ENCODE data around the gene WNK1. TPM values are rescaled to one million over a fixed set of nuclear protein-coding genes. Genes with fewer than 3 reads are reported as not detected.

Gene WNK1
- polyA plus RNA-seq, 1 donor (not counting 4 experiments of a cell fraction or from before 2014, with no cell fraction given) = 72.3 TPM

DNA sequence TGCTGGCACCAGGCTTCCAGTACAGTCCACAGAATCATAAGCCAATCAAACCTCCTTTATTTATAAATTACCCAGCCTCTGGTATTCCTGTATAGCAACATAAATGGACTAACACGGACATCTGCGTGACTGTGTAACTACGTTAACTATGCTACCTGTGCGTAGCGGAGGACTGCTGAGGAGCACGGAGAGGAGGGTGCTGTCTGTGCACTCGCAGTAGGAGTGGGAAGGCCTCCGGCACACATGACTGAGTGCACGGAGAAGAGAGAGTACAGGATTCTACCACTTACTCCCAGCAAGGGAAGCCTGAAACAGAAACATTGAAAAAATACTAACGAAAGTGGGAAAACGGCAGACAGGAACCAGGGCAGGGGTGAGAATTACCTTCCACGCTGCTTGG lies 174.3 kb downstream of the WNK1 start:
- no peak for FAIRE-seq
- dilution Hi-C loops (cut with MboI; ENCODE audit: extremely low pct_ligation_motif_present, low sequenced_read_pairs) = no loop called here

DNA sequence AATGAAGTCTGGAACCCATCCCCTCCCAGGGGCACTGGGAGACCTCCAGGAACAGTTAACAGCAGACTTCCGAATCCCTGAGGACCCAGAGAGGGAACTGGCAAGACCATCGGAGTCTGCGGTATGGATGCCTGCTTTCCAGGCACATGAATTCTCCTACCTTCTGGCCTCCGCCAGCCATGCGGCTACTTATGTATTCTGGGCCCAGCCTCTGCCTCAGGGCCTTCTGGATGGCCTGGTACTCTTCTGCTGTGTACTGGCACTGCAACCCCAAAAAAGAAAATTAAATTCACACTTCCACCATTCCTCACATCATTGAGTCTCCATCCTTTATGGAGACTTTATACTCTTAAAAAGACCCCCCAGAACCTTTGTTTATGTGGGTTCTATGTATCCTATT lies 178.7 kb downstream of the WNK1 start:
- Histone ChIP-seq H3K27me3 (ENCODE audit: control insufficient read depth, extremely low read depth, insufficient read depth, low read length) (no peaks in the 10 kb centered on the region), H3K9ac (ENCODE audit: control insufficient read depth, extremely low read depth, insufficient read depth, low read length) (no peak overlapping the region), H3K9me1 (ENCODE audit: control insufficient read depth, extremely low read depth, insufficient read depth, low read length) (no peaks in the 10 kb centered on the region), H2AFZ (ENCODE audit: control insufficient read depth, low read length) (no peak overlapping the region), H4K20me1 (ENCODE audit: control insufficient read depth, extremely low read depth, insufficient read depth, low read length) (no peaks in the 10 kb centered on the region), H3K36me3 (ENCODE audit: control insufficient read depth in 2 of 2, extremely low read depth in 1 of 2, insufficient read depth in 2 of 2, low read length in 2 of 2) (peaks cover 14 to 27% of the 10 kb centered on the region in 2 experiments), H3K4me1 (ENCODE audit: control insufficient read depth, extremely low read depth, insufficient read depth, low read length) (no peaks in the 10 kb centered on the region), H3K27ac (ENCODE audit: control insufficient read depth, insufficient read depth, low read length) (no peak overlapping the region), H3K9me3 (ENCODE audit: control insufficient read depth, low read depth, low read length) (no peaks in the 10 kb centered on the region), H3K4me3 (ENCODE audit: control insufficient read depth in 2 of 3, extremely low read depth in 1 of 3, insufficient read depth in 2 of 3, low read depth in 1 of 3, low read length in 3 of 3) (no peak overlapping the region), H3K79me2 (ENCODE audit: control insufficient read depth, insufficient read depth, low read length) (no peaks in the 10 kb centered on the region), H3K4me2 (ENCODE audit: control insufficient read depth, extremely low read depth, insufficient read depth, low read depth, low read length) (no peak overlapping the region)
- no peak for DNase-seq (ENCODE audit: low read depth, low spot score)
- dilution Hi-C loops (cut with MboI; ENCODE audit: extremely low pct_ligation_motif_present, low sequenced_read_pairs) = no loop called here
- TF ChIP-seq, protein P1, sequence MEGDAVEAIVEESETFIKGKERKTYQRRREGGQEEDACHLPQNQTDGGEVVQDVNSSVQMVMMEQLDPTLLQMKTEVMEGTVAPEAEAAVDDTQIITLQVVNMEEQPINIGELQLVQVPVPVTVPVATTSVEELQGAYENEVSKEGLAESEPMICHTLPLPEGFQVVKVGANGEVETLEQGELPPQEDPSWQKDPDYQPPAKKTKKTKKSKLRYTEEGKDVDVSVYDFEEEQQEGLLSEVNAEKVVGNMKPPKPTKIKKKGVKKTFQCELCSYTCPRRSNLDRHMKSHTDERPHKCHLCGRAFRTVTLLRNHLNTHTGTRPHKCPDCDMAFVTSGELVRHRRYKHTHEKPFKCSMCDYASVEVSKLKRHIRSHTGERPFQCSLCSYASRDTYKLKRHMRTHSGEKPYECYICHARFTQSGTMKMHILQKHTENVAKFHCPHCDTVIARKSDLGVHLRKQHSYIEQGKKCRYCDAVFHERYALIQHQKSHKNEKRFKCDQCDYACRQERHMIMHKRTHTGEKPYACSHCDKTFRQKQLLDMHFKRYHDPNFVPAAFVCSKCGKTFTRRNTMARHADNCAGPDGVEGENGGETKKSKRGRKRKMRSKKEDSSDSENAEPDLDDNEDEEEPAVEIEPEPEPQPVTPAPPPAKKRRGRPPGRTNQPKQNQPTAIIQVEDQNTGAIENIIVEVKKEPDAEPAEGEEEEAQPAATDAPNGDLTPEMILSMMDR (optimal IDR thresholded peaks at IDR 0.05 in 1 of 3, IDR thresholded peaks at IDR 0.05 in 1 of 3, conservative IDR thresholded peaks at IDR 0.05 in 1 of 3; ENCODE audit: extremely low read depth in 1 of 3, insufficient read depth in 2 of 3, low read length in 3 of 3) = no peak
- no peak for TF ChIP-seq EZH2 (IDR thresholded peaks at IDR 0.05; ENCODE audit: low read length)
- no peak for FAIRE-seq

More for the DNA sequence above, 174.3 kb downstream of the WNK1 start:
- no peaks in the 10 kb centered on the region for H3K79me2 ChIP-seq (ENCODE audit: control insufficient read depth, insufficient read depth, low read length)
- H3K9me1 ChIP-seq (ENCODE audit: control insufficient read depth, extremely low read depth, insufficient read depth, low read length) = no peaks in the 10 kb centered on the region
- H4K20me1 ChIP-seq (ENCODE audit: control insufficient read depth, extremely low read depth, insufficient read depth, low read length) = no peaks in the 10 kb centered on the region
- H3K9ac ChIP-seq (ENCODE audit: control insufficient read depth, extremely low read depth, insufficient read depth, low read length) = no peak overlapping the region
- no peak overlapping the region for H3K27ac ChIP-seq (ENCODE audit: control insufficient read depth, insufficient read depth, low read length)
- no peaks in the 10 kb centered on the region for H3K9me3 ChIP-seq (ENCODE audit: control insufficient read depth, low read depth, low read length)
- no peaks in the 10 kb centered on the region for H3K4me1 ChIP-seq (ENCODE audit: control insufficient read depth, extremely low read depth, insufficient read depth, low read length)
- H3K4me3 ChIP-seq (ENCODE audit: control insufficient read depth in 2 of 3, extremely low read depth in 1 of 3, insufficient read depth in 2 of 3, low read depth in 1 of 3, low read length in 3 of 3) = no peak overlapping the region
- H3K4me2 ChIP-seq (ENCODE audit: control insufficient read depth, extremely low read depth, insufficient read depth, low read depth, low read length) = no peak overlapping the region
- no peak for DNase-seq (ENCODE audit: low read depth, low spot score)
- H3K27me3 ChIP-seq (ENCODE audit: control insufficient read depth, extremely low read depth, insufficient read depth, low read length) = no peaks in the 10 kb centered on the region
- no peak overlapping the region for H2AFZ ChIP-seq (ENCODE audit: control insufficient read depth, low read length)
- no peak for TF ChIP-seq EZH2 (IDR thresholded peaks at IDR 0.05; ENCODE audit: low read length)
- TF ChIP-seq, protein P1 (optimal IDR thresholded peaks at IDR 0.05 in 1 of 3, IDR thresholded peaks at IDR 0.05 in 1 of 3, conservative IDR thresholded peaks at IDR 0.05 in 1 of 3; ENCODE audit: extremely low read depth in 1 of 3, insufficient read depth in 2 of 3, low read length in 3 of 3) = no peak
- peaks cover 23 to 29% of the 10 kb centered on the region in 2 experiments for H3K36me3 ChIP-seq (ENCODE audit: control insufficient read depth in 2 of 2, extremely low read depth in 1 of 2, insufficient read depth in 2 of 2, low read length in 2 of 2)

Data from keratinocyte (primary cell).